ENCODE data around the gene PPP1R14C. TPM values are rescaled to one million over a fixed set of nuclear protein-coding genes. Genes with fewer than 3 reads are reported as not detected.

The PPP1R14C gene
- total RNA-seq, 1 donor, result 3.6 TPM

DNA sequence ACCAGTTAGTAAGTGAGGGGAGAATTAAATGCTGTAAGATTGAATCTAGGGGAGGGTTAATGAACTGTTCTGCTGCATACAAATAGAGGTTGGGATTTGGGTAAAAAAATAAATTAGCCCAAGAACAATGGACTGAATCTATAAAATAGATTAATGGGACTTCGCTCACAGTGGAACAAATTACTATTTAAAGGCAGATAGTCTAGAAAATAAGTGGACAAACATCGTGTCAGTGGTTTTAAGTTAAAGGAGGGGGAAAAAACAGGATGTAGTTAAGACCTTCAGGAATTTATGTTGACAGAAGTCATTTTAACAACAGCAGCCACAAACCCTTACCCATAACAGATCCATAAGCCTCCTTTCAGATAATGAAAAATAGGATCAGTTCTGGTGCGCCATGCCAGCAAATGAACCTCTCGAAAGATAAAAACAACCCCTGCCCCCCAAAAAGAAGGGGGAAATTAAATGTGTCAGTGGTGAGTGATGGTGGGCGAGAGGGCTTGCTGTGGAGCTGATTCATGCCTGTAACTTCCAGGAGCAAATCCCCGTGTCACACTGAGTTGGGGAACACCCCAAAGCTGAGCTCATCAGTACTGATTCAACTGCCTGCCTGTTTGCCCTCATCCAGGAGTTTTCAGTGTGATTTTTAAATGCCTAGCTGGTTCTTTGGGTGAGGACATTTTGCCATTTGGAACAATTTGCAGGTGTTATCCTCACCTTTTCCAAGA, 86.8 kb downstream of the PPP1R14C start:
- Histone ChIP-seq H2AFZ (ENCODE audit: low read length) (peak overlapping the region; percentile 38), H3K4me2 (ENCODE audit: insufficient read depth, low read length) (peak overlapping the region; percentile 70), H3K27me3 (ENCODE audit: insufficient read depth, low read length) (no peaks in the 10 kb centered on the region), H3K9me3 (ENCODE audit: low read depth, low read length) (no peaks in the 10 kb centered on the region), H3K4me1 (ENCODE audit: insufficient read depth, low read length) (peaks cover 31% of the 10 kb centered on the region), H3K79me2 (ENCODE audit: insufficient read depth, low read length) (no peaks in the 10 kb centered on the region), H3K4me3 (ENCODE audit: insufficient read depth, low read length) (no peak overlapping the region), H4K20me1 (ENCODE audit: insufficient read depth, low read length) (no peaks in the 10 kb centered on the region), H3K27ac (ENCODE audit: low read depth, low read length) (peak overlapping the region; percentile 49), H3K36me3 (ENCODE audit: insufficient read depth, low read length) (no peaks in the 10 kb centered on the region)
- DNase-seq (ENCODE audit: insufficient read length, low spot score, missing footprints), result peak; percentile 81
- TF ChIP-seq, protein P1, sequence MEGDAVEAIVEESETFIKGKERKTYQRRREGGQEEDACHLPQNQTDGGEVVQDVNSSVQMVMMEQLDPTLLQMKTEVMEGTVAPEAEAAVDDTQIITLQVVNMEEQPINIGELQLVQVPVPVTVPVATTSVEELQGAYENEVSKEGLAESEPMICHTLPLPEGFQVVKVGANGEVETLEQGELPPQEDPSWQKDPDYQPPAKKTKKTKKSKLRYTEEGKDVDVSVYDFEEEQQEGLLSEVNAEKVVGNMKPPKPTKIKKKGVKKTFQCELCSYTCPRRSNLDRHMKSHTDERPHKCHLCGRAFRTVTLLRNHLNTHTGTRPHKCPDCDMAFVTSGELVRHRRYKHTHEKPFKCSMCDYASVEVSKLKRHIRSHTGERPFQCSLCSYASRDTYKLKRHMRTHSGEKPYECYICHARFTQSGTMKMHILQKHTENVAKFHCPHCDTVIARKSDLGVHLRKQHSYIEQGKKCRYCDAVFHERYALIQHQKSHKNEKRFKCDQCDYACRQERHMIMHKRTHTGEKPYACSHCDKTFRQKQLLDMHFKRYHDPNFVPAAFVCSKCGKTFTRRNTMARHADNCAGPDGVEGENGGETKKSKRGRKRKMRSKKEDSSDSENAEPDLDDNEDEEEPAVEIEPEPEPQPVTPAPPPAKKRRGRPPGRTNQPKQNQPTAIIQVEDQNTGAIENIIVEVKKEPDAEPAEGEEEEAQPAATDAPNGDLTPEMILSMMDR (IDR thresholded peaks at IDR 0.05; ENCODE audit: extremely low read depth, low read depth, low read length), result no peak

DNA sequence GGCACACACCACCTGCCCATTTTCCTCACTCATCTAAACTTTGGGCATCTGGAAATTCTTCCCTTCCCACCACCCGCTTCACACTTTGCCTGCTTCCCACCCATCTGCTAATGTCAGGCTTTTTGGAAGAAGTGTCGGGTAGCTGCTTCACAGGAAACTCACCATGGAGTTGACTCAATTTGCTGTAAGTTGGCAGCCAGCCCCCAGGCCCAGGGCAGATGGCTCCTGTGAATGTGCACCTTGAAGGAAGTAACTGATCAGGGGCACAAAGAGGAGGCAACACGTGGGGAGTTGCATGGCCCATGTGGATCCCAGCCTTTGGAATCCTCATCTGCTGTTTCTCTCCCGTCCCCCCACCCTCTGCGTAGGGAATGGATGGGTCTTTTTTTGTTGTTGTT, 87.3 kb downstream of the PPP1R14C start:
- H2AFZ ChIP-seq (ENCODE audit: low read length), result peak overlapping the region; percentile 38
- no peaks in the 10 kb centered on the region for H3K36me3 ChIP-seq (ENCODE audit: insufficient read depth, low read length)
- no peaks in the 10 kb centered on the region for H4K20me1 ChIP-seq (ENCODE audit: insufficient read depth, low read length)
- peak overlapping the region; percentile 49 for H3K27ac ChIP-seq (ENCODE audit: low read depth, low read length)
- H3K4me3 ChIP-seq (ENCODE audit: insufficient read depth, low read length), result no peak overlapping the region
- no peaks in the 10 kb centered on the region for H3K79me2 ChIP-seq (ENCODE audit: insufficient read depth, low read length)
- H3K4me2 ChIP-seq (ENCODE audit: insufficient read depth, low read length), result peak overlapping the region; percentile 70
- no peaks in the 10 kb centered on the region for H3K27me3 ChIP-seq (ENCODE audit: insufficient read depth, low read length)
- TF ChIP-seq, protein P1 (IDR thresholded peaks at IDR 0.05; ENCODE audit: extremely low read depth, low read depth, low read length), result no peak
- H3K9me3 ChIP-seq (ENCODE audit: low read depth, low read length), result no peaks in the 10 kb centered on the region
- H3K4me1 ChIP-seq (ENCODE audit: insufficient read depth, low read length), result peaks cover 31% of the 10 kb centered on the region
- DNase-seq (ENCODE audit: insufficient read length, low spot score, missing footprints), result peak; percentile 65

DNA sequence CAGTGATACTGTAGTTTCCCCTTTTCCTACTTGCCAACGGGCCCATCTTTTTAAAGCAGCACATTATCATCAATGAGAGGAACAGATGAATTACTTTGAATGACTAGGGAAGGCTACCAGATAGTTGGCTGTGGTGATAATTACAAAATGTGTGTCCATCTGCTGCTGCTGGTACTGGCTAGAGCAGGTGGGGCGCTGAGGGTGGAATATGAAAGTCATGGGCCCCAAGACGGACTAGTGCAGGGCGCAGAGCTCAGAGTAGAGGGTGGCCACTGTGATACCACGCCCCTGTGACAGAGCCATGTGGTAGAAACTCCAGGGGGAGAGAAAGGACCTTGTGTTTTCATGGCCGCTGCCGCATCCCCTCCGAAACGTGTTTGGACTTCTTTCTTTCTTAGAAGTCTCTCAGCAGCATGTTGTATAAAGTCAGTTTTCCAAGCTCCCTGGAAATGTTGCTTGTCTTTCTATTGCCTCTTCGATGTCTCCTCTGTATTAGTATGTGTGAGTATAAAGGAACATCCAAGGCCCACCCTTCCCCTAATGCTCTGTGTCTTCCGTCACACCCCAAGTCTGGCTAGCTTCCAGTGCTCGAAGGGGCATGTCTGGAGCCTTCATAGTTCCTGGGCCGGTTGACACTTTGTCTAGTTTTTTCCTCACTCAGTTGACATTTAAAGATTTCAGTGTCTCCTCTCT, 88.1 kb downstream of the PPP1R14C start:
- DNase-seq (ENCODE audit: insufficient read length, low spot score, missing footprints), result no peak
- Histone ChIP-seq H4K20me1 (ENCODE audit: insufficient read depth, low read length) (no peaks in the 10 kb centered on the region), H3K27me3 (ENCODE audit: insufficient read depth, low read length) (no peaks in the 10 kb centered on the region), H3K9me3 (ENCODE audit: low read depth, low read length) (no peaks in the 10 kb centered on the region), H3K4me2 (ENCODE audit: insufficient read depth, low read length) (peak overlapping the region; percentile 41), H3K4me3 (ENCODE audit: insufficient read depth, low read length) (no peak overlapping the region), H3K79me2 (ENCODE audit: insufficient read depth, low read length) (no peaks in the 10 kb centered on the region), H3K36me3 (ENCODE audit: insufficient read depth, low read length) (no peaks in the 10 kb centered on the region), H3K4me1 (ENCODE audit: insufficient read depth, low read length) (peaks cover 31% of the 10 kb centered on the region), H2AFZ (ENCODE audit: low read length) (no peak overlapping the region), H3K27ac (ENCODE audit: low read depth, low read length) (no peak overlapping the region)
- TF ChIP-seq, protein P1 (IDR thresholded peaks at IDR 0.05; ENCODE audit: extremely low read depth, low read depth, low read length), result no peak

DNA sequence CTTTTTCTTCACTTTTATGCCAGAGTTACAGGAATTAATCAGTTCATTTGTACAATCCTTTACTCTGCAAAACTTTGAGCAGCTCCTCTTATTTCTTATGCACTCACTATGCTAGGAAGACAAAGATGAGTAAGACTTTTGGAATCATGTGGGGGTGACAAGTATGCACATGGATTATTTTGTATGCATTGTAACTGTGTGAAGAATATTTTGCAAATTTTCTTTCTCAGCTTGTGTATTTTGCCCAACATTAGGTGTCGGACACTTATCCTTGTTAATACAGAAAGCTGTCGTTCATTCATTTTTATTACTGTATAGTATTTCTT, 88.6 kb downstream of the PPP1R14C start:
- Histone ChIP-seq H3K36me3 (ENCODE audit: insufficient read depth, low read length) (no peaks in the 10 kb centered on the region), H3K27ac (ENCODE audit: low read depth, low read length) (no peak overlapping the region), H3K27me3 (ENCODE audit: insufficient read depth, low read length) (no peaks in the 10 kb centered on the region), H3K9me3 (ENCODE audit: low read depth, low read length) (no peaks in the 10 kb centered on the region), H3K79me2 (ENCODE audit: insufficient read depth, low read length) (no peaks in the 10 kb centered on the region), H2AFZ (ENCODE audit: low read length) (no peak overlapping the region), H3K4me2 (ENCODE audit: insufficient read depth, low read length) (peak overlapping the region; percentile 41), H3K4me3 (ENCODE audit: insufficient read depth, low read length) (no peak overlapping the region), H4K20me1 (ENCODE audit: insufficient read depth, low read length) (no peaks in the 10 kb centered on the region), H3K4me1 (ENCODE audit: insufficient read depth, low read length) (peaks cover 31% of the 10 kb centered on the region)
- DNase-seq (ENCODE audit: insufficient read length, low spot score, missing footprints), result no peak
- TF ChIP-seq, protein P1 (IDR thresholded peaks at IDR 0.05; ENCODE audit: extremely low read depth, low read depth, low read length), result no peak
